SK-MEL-5 (cell line): Measurements from ENCODE around the gene SPATA32. TPM values are rescaled to one million over a fixed set of nuclear protein-coding genes. Genes with fewer than 3 reads are reported as not detected.

ENCODE experiments used
- DNase-seq: peaks from one replicate; pipeline ENCODE4 v3.0.0-alpha.2; 2016; ENCODE audit warnings: low read depth, low spot score
- in situ Hi-C: cut with HindIII; loops from 2 replicates; pipeline ENCODE4 v1.10.0; 2016; ENCODE audit warnings: low sequenced_read_pairs, high pct_unique_total_duplicates, low pct_unique_long_range_greater_than_20kb
- total RNA-seq: library from RNA; depleted of rRNA; stranded (reverse); fragments of >200 nt; shearing (Covaris generic); gene quantifications from 2 replicates; pipeline ENCODE4 v1.2.3, GENCODE V29; 2014

Gene SPATA32
- total RNA-seq, 1 experiment from 2014 or later = not detected

- peak; percentile 22 for DNase-seq
- in situ Hi-C loops = no loop called here
Observed at GRCh38 chr17:45298546-45299285, 36.8 kb upstream of the SPATA32 start.

GRCh38 chr17:45296833-45297124 lies 34.9 kb upstream of the SPATA32 start:
- no peak for DNase-seq
- in situ Hi-C loops = no loop called here

GRCh38 chr17:45296003-45296832 lies 34.3 kb upstream of the SPATA32 start:
- in situ Hi-C loops = no loop called here
- DNase-seq = no peak

- DNase-seq = no peak
- in situ Hi-C loops = no loop called here
Observed at GRCh38 chr17:45294506-45294905, 32.6 kb upstream of the SPATA32 start.

- DNase-seq = peak; percentile 84
- in situ Hi-C loops = no loop called here
Observed at GRCh38 chr17:45293413-45294211, 31.7 kb upstream of the SPATA32 start.

GRCh38 chr17:45292696-45293412 lies 31.0 kb upstream of the SPATA32 start:
- in situ Hi-C loops = no loop called here
- DNase-seq = no peak

GRCh38 chr17:45291171-45291805 lies 29.4 kb upstream of the SPATA32 start:
- DNase-seq = no peak
- in situ Hi-C loops = no loop called here

- in situ Hi-C loops = no loop called here
Observed at GRCh38 chr17:45290269-45290765, 28.4 kb upstream of the SPATA32 start.

GRCh38 chr17:45289301-45290268 lies 27.7 kb upstream of the SPATA32 start:
- in situ Hi-C loops = no loop called here
- DNase-seq = no peak

More at GRCh38 chr17:45290269-45290765, 28.4 kb upstream of the SPATA32 start:
- no peak for DNase-seq

GRCh38 chr17:45288825-45289224 lies 26.9 kb upstream of the SPATA32 start:
- in situ Hi-C loops = no loop called here
- no peak for DNase-seq

GRCh38 chr17:45287526-45288500 lies 25.9 kb upstream of the SPATA32 start:
- DNase-seq = no peak
- in situ Hi-C loops = no loop called here

- DNase-seq = no peak
- in situ Hi-C loops = no loop called here
Observed at GRCh38 chr17:45286286-45286685, 24.4 kb upstream of the SPATA32 start.

GRCh38 chr17:45284176-45285140 lies 22.6 kb upstream of the SPATA32 start:
- in situ Hi-C loops = no loop called here
- peak; percentile 48 for DNase-seq

- in situ Hi-C loops = no loop called here
- no peak for DNase-seq
Observed at GRCh38 chr17:45283711-45284110, 21.8 kb upstream of the SPATA32 start.
